A673 (cell line): Measurements from ENCODE around the gene IDH1. TPM values are rescaled to one million over a fixed set of nuclear protein-coding genes. Genes with fewer than 3 reads are reported as not detected.

Experiments
- BruUV-seq: library from RNA; stranded (reverse); fragments of 400-500 nt; replicated peaks from 2 replicates; lab custom pipeline; 2021; lab: Mats Ljungman, UMichigan
- CTCF ChIA-PET: fragments of 300-600 bp; sonication (Branson Sonifier 250); formaldehyde crosslinking; loops from one replicate; lab custom pipeline; 2022; ENCODE audit warnings: antibody characterized with exemption; lab: Charles Lee
- POLR2A ChIA-PET: fragments of 300-600 bp; sonication (Branson Sonifier 250); formaldehyde crosslinking; loops from one replicate; lab custom pipeline; 2022; ENCODE audit warnings: antibody characterized with exemption; ENCODE audit not compliant: low non-redundant PET; lab: Charles Lee
- DNase-seq: peaks from one replicate; pipeline ENCODE4 v3.0.0-alpha.2; 2015; ENCODE audit warnings: low spot score
- H3K27ac ChIP-seq: fragments of 200-600 bp; sonication (generic); 2 replicates; pipeline ENCODE4 v1.5.1; 2016; ENCODE audit warnings: mixed run types, low read depth, mild to moderate bottlenecking, mixed read lengths, antibody characterized with exemption, low read length; ENCODE audit not compliant: poor library complexity, severe bottlenecking
- H3K27me3 ChIP-seq: fragments of 200-600 bp; sonication (generic); replicated peaks from 2 replicates; pipeline ENCODE4 v1.6.1; 2017; ENCODE audit warnings: mixed run types, low read depth, mild to moderate bottlenecking, mixed read lengths, antibody characterized with exemption, low read length; ENCODE audit not compliant: insufficient read depth, poor library complexity
- H3K36me3 ChIP-seq: fragments of 200-600 bp; sonication (generic); 2 replicates; pipeline ENCODE4 v1.6.1; 2016; ENCODE audit warnings: mixed run types, mild to moderate bottlenecking, mixed read lengths, antibody characterized with exemption, low read length; ENCODE audit not compliant: insufficient read depth, poor library complexity, severe bottlenecking
- H3K4me1 ChIP-seq: fragments of 200-600 bp; sonication (generic); 2 replicates; pipeline ENCODE4 v1.6.1; 2017; ENCODE audit warnings: mixed run types, mild to moderate bottlenecking, mixed read lengths, antibody characterized with exemption, low read length; ENCODE audit not compliant: insufficient read depth, poor library complexity, severe bottlenecking
- H3K4me3 ChIP-seq: fragments of 200-600 bp; sonication (generic); 2 replicates; pipeline ENCODE4 v1.5.1; 2016; ENCODE audit warnings: low read depth, mixed run types, mild to moderate bottlenecking, mixed read lengths, low read length; ENCODE audit not compliant: poor library complexity, severe bottlenecking
- H3K9me3 ChIP-seq: fragments of 200-600 bp; sonication (generic); 2 replicates; pipeline ENCODE4 v1.6.1; 2016; ENCODE audit warnings: mixed run types, low read depth, mild to moderate bottlenecking, mixed read lengths, antibody characterized with exemption, low read length; ENCODE audit not compliant: poor library complexity, severe bottlenecking
- CTCF ChIP-seq: fragments of 300-800, 200-600 bp; sonication (generic); conservative IDR thresholded peaks from 2 replicates; pipeline ENCODE4 v1.5.1; 2017; ENCODE audit warnings: low read depth, mild to moderate bottlenecking, antibody characterized with exemption, low read length, moderate library complexity, mixed read lengths
- EZH2 ChIP-seq: fragments of 200-600 bp; sonication (generic); IDR thresholded peaks from 2 replicates; pipeline ENCODE4 v1.6.1; 2017; ENCODE audit warnings: borderline replicate concordance, low read depth, mild to moderate bottlenecking, mixed read lengths, antibody characterized with exemption, low read length; ENCODE audit not compliant: poor library complexity, severe bottlenecking
- intact Hi-C: fragments of 100-400 bp; cut with micrococcal nuclease; formaldehyde crosslinking; loops from one replicate; pipeline ENCODE4 v1.10.0; 2022; ENCODE audit not compliant: unreplicated experiment
- total RNA-seq: library from RNA; stranded (reverse); gene quantifications from 2 replicates; pipeline ENCODE4 v1.2.3, GENCODE V29; 2021

The IDH1 gene
- total RNA-seq, 1 experiment from 2014 or later = 191 TPM

- no TSS peak for BruUV-seq
- POLR2A ChIA-PET = no interaction called here
- Histone ChIP-seq H3K9me3 (no peaks in the 10 kb centered on the region), H3K27me3 (no peaks in the 10 kb centered on the region), H3K36me3 (no peaks in the 10 kb centered on the region), H3K4me1 (no peaks in the 10 kb centered on the region), H3K4me3 (no peak overlapping the region), H3K27ac (no peak overlapping the region)
- no peak for DNase-seq
- intact Hi-C loops = no loop called here
- no peak for TF ChIP-seq CTCF
- TF ChIP-seq EZH2 = no peak
- CTCF ChIA-PET = no interaction called here
These were observed 50.7 kb downstream of the IDH1 start for GRCh38 chr2:208204166-208204565.

GRCh38 chr2:208195531-208195930 lies 59.3 kb downstream of the IDH1 start:
- BruUV-seq = no TSS peak
- H3K9me3 ChIP-seq = no peaks in the 10 kb centered on the region
- intact Hi-C loops = no loop called here

GRCh38 chr2:208192611-208193236 lies 62.1 kb downstream of the IDH1 start:
- no peaks in the 10 kb centered on the region for H3K36me3 ChIP-seq
- H3K4me1 ChIP-seq = no peaks in the 10 kb centered on the region
- DNase-seq = no peak
- no TSS peak for BruUV-seq
- H3K4me3 ChIP-seq = no peak overlapping the region
- ChIA-PET POLR2A (no interaction called here), CTCF (no interaction called here)
- no peak overlapping the region for H3K27ac ChIP-seq
- no peaks in the 10 kb centered on the region for H3K27me3 ChIP-seq
- TF ChIP-seq EZH2 (no peak), CTCF (no peak)
- H3K9me3 ChIP-seq = no peaks in the 10 kb centered on the region
- intact Hi-C loops = no loop called here

More at GRCh38 chr2:208195531-208195930, 59.3 kb downstream of the IDH1 start:
- H3K4me1 ChIP-seq = no peaks in the 10 kb centered on the region
- no peaks in the 10 kb centered on the region for H3K36me3 ChIP-seq
- H3K4me3 ChIP-seq = no peak overlapping the region
- ChIA-PET POLR2A (no interaction called here), CTCF (no interaction called here)
- TF ChIP-seq EZH2 (no peak), CTCF (no peak)
- no peak for DNase-seq
- no peak overlapping the region for H3K27ac ChIP-seq
- H3K27me3 ChIP-seq = no peaks in the 10 kb centered on the region
